KG1 (cell line): ENCODE results near the gene CLRN3.

Experiments
- DNase-seq: peaks from one replicate; lab custom pipeline; 2025; lab: John Stamatoyannopoulos, UW

Gene CLRN3

GRCh38 chr10:127919418-127920271, 26.9 kb upstream of the CLRN3 start:
- DNase-seq: no peak

DNA sequence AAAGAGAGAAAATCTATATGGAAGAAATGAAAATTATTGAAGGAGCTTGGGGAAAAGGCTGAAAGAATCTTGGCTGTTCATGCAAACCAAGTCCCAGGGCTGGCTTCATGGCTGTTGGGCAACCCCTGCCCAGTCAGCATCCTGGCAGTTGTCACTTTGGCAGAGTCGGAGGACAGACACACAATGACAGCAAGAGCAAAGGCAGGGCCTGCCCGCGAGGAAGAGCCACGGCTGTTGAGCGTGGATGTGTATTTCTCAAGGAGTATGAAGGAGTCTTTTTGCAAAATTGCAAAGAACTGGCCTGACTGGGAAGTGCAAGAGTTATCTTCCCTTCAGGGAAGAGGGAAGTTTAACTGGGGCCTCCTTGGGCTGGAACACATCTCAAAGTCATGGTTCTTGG, 25.8 kb upstream of the CLRN3 start:
- no peak for DNase-seq

GRCh38 chr10:127916826-127917225, 24.1 kb upstream of the CLRN3 start:
- DNase-seq: no peak

- DNase-seq: no peak
Observed at GRCh38 chr10:127915324-127915723, 22.6 kb upstream of the CLRN3 start.

GRCh38 chr10:127913368-127913759, 20.6 kb upstream of the CLRN3 start:
- no peak for DNase-seq

DNA sequence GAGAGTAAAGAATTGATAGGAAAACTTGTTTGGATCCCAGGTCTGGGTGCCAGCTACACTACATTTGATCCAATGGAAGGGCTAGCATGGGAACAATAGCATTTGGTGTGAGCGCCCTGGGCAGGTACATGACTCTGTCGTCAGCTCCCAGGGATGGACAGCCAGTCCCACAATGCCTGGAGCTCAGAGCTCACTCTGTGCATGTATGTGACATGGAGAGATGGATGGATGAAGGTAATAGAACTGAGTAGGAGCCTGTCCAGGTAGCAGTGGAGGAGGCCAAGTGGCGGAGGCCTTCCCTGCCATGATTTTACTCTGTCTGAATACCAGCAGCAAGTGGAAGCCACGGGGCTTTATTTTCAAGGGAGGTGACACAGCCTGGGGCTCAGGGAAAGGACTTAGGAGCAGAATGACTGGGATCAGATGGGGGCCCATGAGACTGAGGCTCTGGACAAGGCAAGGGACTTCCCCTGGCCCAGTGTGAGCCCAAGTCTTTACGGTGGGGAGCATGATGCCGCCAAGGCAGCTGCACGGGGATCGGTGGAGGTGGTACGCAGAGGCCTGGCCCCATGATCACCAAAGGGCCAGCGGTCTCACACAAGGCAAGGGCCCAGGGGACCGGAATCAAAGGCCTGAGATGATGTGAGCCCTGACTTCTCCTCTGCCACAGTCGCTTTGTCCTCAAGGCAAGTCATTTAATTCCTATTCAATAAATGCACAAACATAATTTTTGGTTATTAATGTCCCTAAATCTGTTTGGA, 20.0 kb upstream of the CLRN3 start:
- no peak for DNase-seq

DNA sequence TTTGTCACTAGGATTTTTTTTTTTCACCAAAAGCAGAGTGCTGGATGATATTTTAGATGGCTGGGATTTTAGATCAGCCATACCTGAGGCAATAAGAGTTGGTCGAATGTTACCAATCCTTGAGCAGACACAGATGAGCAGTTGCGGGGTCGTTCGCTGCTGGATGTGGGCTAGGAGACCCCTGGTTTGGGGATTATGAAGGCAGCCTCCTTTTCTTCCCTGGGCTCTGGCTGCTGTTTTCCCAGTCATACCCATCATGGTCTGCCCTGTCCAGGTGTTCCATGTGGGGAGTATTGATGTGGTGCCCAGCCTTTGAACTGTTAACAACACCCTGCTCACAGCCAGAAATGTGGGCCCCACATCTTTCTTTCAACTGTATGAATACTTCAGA, 19.1 kb upstream of the CLRN3 start:
- no peak for DNase-seq

GRCh38 chr10:127911218-127911866, 18.6 kb upstream of the CLRN3 start:
- DNase-seq: no peak

DNA sequence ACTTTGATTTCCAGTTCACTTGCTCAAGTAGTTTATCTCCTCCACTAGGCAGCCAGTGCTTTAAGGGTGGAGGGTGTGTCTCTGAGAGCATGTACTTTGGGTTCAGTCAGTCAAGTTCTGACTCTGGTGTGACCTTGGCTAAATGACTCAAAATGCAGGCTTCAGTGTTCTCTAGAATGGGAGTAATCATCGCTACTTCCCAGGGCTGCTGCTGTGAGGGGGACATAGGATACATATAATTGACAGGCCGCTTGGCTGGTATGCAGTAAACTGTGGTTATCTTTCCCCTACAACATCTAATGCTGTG, 17.7 kb upstream of the CLRN3 start:
- no peak for DNase-seq

DNA sequence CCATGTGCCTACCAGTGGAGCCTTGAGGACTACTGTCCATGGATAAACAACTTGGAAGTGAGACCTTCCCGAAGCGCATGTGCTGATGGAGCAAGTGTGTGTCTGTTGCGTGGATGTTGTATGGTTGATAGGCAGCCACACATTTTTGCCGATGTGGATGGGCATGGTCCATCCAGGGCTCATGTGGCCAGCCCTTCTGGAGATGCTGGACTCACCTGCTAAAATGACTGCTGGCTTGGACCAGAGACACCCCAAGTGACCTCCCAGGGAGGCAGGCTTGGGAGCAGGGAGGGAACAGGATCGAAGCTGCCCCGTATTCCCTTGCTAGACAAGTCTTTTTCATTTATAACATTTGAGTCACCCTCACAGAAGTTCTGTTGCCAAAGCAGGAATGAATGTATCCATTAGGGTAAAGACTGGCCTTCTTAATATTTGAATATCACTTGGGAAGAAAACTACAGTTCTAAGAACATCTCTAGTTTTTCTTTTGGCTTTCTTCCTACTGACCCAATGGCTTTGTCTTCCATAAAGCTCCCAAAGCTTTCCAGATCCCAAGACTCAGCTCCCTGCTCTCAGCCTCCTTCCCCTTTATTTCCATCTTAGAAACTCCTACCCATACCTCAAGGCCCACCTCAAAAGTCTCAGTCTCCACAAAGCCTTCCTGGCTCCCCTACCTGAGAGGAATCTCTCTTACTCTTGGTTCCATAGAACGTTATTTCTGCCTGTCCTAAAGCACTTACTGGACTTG, 17.1 kb upstream of the CLRN3 start:
- DNase-seq: no peak

GRCh38 chr10:127908959-127909267, 16.2 kb upstream of the CLRN3 start:
- no peak for DNase-seq

DNA sequence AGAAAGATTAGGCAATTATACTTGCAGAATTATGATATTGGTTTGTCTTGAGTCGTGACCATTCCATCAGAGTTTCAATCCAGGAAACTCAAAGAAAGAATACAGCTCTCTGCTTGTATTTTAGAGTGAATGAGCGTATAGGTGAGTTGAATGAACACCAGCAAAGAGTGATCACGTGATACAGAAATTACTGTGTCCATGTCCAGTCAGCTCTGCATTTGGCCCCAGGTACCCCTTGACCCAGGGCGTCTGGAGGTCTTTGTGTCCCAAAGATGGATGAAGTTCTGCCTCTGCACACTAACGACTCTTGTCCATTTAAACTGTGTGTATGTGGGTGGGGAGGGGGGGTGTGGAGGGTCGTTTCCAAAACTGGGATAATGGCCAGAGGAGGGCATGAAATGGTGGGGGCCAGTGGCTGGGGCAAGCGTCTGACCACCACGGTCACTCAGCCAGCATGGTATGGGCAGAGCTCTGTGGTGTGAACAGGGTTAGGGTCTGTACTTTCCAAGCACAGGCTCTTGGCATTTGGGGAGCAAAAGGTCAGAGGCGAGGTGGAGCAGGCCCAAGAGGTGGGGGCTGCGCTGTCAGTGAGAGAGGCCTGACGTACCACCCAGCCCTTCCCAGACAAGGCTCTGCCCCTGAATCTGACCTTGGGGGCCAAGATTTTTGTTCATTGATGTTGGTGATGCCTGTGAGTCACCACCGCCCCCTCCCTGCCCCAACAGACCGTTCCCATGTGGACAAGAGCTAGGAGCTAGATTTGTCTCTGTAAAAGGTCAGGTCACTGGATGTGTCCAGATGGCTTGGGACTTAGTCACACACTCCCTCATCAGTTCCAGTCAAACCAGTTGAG, 15.6 kb upstream of the CLRN3 start:
- DNase-seq: no peak

- no peak for DNase-seq
Observed at GRCh38 chr10:127907411-127908105, 14.8 kb upstream of the CLRN3 start.

- peak; percentile 41 for DNase-seq
Observed at GRCh38 chr10:127906548-127907377, 14.0 kb upstream of the CLRN3 start, which contains the start of gene PTPRE. Gene PTPRE, plus strand, starts transcription at chr10:127907103. Its CDS starts 133,779 bp downstream, at chr10:128040882.

GRCh38 chr10:127905848-127906261, 13.1 kb upstream of the CLRN3 start:
- DNase-seq: no peak

DNA sequence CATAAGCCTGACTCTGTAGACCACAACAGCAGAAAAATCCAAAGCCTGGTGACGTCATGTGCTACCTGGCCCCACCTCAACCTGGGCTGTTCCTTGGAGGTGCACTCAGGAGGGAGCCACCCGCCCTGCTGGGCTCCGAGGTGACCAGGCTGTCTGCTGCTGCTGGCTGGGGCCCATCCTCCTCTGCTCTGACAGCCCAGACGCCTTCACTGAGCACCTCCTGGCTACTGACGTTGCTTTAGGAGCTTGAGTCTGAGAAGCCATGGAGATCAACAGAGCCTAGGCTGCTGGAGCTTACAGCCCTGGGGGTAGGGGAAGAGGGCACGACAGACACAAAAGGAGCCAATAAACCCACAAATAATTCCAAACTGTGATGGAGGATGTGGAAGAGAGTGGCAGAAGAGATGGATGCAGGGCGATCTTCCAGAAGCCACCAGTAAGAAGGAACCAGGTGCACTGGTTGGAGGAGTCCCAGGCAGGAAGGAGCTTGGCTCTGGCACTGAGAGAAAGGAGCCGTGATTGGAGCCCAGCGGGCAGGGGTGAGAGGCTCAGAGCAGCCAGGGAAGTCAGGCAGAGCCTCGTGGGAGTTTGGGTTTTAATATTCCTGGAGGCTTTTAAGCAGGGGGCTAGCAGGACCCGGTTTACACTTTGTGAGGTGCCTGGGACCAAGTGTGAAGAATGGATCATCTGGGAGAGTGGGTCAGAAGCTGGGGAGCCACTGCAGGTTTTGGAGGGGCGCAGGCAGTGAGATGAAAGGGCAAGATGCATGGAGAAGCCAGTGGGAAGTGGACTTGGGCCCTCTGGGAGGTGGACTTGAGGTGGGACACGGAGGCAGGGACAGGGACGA, 12.5 kb upstream of the CLRN3 start:
- DNase-seq: no peak

DNA sequence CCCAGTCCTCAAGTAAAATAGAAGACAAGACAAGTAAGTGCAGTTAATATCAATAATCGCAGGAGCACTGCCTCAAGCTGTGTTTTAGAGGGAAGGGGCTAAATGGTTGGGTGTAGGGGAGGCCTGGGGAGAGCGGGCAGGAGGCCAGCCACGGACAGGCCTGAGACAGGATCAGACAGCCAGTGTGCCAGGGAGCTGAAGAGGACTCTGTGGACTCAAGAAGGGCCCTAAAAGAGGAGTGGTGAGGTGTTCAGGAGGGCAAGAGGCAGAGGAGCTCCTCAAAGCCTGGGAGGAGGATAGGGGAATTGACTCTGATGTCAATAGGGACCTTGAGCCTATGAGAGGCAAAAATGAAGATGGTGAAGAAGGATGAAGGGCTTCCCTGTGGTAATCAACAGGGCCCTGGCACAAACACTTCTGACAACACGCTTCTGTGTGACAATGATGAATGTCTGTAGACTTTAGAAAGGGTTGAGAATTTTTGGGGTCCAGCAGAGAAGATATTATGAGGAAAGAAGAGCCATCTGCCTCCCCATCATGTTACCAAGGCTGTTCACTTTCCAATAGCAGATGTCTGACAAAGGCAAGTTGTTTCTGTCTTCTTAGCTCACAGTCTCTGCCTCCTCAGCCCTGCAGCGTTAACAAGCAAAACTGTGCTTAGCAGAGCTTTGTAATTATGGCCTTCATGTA, 11.7 kb upstream of the CLRN3 start:
- no peak for DNase-seq

GRCh38 chr10:127903789-127904188, 11.0 kb upstream of the CLRN3 start:
- DNase-seq: no peak
